GM12873 (cell line): Measurements from ENCODE around the gene MIS18A.

Experiments
- CTCF ChIP-seq: IDR thresholded peaks from 2 replicates; pipeline ENCODE4 v1.5.1; 2012; ENCODE audit warnings: low read depth, mild to moderate bottlenecking, moderate library complexity, low read length, control low read depth; ENCODE audit not compliant: insufficient read depth; ENCODE audit errors: missing control alignments

MIS18A gene

GRCh38 chr21:32303385-32303784 is 24.5 kb upstream of the MIS18A start:
- no peak for TF ChIP-seq CTCF

- TF ChIP-seq CTCF, result no peak
Measured at GRCh38 chr21:32302560-32302959, 23.7 kb upstream of the MIS18A start.

- TF ChIP-seq CTCF, result no peak
Measured at GRCh38 chr21:32301596-32301995, 22.7 kb upstream of the MIS18A start.

GRCh38 chr21:32300117-32300681 is 21.4 kb upstream of the MIS18A start:
- TF ChIP-seq CTCF, result no peak

GRCh38 chr21:32299695-32300094 is 20.8 kb upstream of the MIS18A start:
- TF ChIP-seq CTCF, result no peak

GRCh38 chr21:32298658-32299081 is 19.8 kb upstream of the MIS18A start, which contains the start of gene MRAP:
MRAP (plus strand) TSS chr21:32298855; CDS start chr21:32298972, 117 bp downstream.
- TF ChIP-seq CTCF, result no peak

- no peak for TF ChIP-seq CTCF
Measured at GRCh38 chr21:32298148-32298559, 19.3 kb upstream of the MIS18A start.
